Measurements from ENCODE around the gene SDF4.

The SDF4 gene

DNA sequence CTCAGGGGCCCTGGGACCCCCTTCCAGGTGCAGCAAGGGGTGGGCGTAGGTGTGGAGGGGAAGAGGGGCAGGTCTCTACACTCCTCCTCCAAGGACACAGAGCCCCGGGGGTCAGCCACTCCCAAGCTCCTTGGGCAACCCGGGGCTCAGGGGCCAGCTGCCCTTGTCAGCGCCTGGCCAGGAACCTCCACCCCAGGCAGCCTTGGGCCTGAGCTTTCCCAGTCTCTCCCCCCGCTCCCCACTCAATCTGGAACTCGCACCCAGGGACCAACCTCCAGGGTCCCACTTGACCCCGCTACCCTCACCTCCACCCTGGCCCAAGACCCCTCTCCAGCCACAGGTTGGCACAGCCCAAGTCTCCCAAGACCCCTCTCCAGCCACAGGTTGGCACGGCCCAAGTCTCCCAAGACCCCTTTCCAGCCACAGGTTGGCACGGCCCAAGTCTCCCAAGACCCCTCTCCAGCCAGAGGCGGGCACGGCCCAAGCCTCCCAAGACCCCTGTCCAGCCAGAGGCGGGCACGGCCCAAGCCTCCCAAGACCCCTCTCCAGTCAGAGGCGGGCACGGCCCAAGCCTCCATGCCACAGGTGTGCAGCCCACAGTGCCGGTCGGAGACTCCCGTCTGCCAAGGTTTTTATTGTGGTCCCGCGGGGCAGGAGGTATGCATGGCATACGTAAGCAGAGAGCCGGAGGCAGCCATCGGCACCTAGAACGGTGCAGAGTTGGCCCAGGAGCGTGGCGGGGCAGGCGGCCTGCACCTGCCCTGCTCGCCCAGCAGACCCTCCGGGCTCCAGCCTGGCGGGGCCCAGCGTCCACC is 20.9 kb downstream of the SDF4 start:
- DNase-seq = no peak

DNA sequence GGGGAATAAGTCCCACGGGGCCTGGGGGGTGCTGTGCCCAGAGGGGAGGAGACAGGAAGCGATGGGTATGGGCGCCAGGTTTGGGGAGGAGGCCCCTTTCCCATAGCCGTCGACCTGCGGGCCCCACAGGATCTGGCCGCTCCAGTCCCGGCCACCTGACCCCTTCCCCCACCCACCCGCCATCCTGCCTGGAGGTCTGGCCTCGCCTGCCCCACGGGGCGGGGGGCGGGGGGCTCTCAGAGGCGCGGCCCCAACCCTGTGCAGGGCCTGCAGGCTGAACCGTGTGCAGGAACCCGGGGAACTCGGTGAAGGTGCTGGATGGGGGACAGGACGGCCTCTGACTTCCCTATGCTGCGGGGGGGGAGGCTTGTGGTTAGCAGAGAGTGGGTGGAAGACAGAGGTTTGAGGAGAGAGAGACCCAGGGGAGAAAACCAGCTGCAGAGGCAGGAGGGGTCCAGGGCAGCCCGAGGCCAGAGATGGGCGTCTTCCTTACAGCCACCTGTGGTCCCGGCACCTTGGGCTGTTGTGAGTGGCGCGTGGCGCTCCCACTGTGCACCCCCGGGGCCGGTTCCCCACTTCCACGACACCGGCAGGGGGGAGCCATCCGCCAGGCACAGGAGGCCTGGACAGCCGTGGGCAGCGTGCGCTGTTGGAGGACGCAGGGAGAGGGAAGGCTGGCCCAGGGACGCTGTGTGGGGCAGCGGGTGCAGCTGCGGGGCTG is 22.9 kb downstream of the SDF4 start:
- DNase-seq = no peak

DNA sequence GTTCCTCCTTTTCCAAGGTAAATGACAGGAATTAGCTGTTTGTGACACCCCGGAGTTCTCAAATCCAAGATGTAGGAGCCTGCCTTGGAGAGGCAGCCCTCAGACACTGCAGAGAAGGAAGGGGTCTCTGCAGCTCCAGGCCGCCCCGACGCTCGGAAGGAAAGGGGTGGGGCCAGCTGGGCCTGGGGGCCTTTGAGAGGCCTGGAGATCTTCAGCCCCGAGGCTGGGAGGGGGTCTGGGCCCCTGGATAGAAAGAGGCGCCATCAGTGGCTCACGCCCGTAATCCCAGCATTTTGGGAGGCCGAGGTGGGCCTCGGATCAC is 24.3 kb downstream of the SDF4 start:
- DNase-seq = no peak

DNA sequence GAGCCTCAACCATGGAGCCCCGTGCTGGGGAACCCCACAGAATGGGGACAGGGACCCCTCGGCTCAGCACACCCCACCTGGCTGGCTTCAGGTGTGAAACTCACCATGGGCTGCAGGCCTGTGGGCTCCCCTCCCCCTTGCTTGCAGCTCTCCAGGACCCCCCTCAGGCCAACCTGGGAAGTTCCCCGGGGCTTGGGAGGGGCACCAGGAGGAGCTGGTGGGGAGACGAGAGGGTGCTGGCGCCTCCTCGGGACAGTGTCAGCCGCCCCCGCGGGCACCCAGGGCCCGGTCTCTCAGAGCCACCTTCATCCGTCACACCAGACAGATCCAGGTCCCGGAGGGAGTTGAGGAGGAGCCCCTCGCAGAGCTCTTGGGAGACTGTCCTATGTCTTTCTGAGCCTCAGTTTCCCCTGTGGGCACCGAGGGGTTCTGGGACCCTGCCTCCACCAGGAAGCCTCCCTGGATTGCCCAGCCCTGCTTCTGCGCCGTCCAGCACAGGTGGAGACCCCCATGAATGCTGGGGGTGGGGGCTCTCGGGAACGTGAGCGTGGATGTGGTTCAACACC is 24.8 kb downstream of the SDF4 start:
- no peak for DNase-seq

DNA sequence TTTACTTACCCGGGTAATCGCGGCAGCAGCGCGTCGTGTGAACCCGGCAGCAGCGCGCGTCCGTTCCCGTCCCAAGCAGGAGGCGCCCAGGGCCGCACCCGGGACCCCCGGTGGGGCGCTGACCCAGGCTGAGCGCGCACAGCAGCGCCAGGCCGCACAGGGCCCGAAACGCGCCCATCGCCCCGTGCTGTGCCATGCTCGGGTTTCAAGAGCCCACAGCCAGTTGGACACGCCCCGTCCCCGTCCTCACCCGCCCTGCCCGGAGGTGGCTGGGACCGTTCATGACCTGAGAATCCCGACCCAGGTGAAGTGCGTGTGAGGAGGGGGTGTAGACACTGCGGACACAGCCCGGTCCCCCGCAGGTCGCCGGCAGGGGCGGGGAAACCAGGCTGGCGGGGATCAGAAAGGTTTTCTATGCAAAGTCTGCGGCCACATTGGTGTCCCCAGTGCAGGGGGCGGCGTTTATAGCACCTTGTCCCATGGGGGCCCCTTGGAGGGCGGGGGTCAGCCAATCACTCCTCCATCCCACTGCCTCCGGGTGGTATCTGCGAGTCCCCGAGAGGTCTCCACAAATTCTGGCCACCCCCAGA is 25.3 kb downstream of the SDF4 start, which contains the start of gene TNFRSF18:
TSS of gene TNFRSF18 (minus strand) at position 217 of the 590 bp plus-strand sequence. CDS start at position 196, 21 bp downstream.
- DNase-seq = no peak

DNA sequence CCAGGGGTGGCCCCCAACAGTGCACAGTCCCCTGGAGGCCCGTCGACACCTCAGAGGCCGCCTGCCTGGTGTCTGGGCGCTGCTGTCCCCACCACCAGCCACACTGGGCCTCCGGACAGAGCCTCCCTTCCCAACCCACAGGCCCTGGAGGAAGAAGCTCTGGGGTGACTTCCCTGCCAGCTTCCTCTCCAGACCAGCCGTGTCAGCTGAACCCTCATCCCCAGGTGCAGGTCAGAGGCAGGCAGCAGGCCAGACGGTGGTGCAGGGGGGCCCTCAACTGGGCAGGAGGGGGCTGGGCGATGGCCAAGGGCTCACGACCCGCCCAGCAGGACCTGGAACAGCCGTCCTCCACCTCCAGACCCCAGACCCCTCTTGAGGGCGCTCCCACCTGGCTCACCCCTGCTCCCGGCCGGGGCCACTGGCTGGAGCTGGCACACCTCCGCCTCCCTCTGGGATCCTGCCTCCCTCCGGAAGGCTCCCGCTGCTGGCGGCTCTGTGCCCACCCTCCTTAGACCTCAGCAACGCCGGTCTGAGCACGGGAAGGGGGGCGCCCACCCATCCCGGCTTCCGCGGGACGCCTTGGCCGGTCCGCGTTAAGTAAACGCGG is 25.9 kb downstream of the SDF4 start:
- DNase-seq = no peak

DNA sequence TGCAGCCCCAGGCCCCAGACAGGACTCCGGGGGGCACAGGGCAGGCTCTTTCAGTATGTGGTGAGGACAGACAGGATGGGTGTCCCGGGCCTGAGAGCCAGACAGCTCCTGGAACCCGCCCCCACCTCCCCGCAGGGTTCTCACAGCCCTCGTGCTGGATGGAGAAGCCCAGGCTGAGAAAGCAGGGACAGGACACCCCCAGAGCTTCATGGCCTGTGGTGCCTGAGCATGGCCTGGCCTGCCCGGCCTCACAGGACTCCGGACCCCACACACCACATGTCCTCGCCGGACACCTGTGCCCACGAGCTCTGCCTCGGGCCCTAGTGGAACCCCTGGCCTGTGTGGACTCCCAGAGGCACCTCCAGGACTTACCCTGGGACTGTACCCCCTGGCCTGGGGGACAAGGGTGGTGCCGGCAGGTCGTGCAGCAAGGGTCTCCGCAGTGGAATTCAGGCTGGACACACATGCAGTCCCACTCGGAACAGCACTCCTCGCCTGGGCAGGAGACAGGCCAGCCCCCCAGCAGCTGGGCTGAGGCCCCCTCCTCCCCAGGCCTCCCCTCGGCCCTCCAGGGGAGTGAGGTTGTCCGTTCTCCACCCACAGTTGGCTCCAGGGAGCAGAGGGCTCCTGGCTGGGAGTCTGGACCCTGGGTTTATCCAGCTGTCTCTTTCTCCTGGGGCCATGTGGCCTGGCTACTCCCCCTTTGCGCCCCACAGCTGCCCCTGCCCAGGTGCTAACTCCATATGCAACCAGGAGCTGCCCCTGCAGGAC is 26.6 kb downstream of the SDF4 start:
- DNase-seq = no peak

DNA sequence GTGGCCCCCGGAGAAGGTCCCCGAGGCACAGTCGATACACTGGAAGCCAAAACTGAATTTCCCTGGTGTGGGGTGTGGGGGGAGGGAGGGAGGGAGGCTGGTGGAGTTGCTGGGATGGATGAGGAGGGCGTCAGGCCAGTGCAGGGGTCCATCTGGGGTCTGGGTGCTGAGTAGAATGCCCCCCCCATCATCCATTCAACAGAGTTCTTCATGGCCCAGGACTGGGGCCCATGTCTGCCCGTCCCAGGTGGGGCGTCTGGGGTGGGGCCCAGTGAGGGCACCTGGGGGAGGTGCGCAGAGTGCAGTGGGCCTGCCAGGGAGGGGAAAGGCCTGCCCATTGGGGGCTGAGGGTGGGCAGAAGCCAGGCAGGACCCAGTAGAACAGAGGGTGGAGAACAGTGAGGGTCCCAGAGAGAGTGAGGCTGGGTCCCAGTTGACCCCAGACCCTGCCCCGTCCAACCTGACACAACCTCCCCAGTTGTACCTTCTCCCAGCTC is 27.3 kb downstream of the SDF4 start:
- DNase-seq = no peak

DNA sequence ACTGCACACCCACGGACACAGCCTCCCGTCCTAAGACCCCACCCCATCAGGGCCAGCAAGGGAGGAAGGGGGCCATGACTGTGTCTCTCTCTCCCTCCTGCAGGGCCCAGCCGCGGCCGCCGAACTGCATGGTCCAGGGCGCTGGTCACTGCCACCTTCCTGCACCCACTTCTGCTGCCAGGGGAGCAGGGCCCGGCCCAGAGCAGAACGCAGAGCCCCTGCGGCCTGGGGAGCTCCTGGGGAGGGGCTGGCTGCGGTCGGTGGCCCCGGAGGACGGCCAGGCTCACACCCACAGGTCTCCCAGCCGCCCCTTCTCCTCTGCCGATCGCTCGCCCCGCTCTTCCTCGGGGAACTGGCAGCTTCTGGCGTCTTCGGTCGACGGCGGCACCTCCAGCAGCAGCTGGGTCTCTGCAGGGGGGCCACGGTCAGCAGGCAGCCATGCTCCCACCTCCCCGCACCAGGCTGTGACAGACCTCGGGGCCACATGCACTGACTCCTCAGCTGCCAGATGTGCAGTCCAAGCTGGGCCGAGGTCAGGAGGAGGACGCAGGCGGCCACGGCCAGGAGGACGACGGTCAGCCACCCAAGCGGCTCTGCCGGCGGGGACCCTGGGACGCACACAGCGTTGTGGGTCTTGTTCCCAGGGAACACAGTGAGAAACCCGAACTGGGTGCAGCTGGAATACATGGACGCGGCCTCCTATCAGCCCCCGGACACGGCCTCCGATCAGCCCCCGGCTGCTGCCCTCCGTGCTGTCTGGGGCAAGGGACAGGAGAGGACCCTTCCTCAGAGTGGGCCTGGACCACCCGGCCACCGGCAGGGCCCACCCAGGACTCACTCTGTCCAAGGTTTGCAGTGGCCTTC is 28.0 kb downstream of the SDF4 start:
- DNase-seq = no peak

DNA sequence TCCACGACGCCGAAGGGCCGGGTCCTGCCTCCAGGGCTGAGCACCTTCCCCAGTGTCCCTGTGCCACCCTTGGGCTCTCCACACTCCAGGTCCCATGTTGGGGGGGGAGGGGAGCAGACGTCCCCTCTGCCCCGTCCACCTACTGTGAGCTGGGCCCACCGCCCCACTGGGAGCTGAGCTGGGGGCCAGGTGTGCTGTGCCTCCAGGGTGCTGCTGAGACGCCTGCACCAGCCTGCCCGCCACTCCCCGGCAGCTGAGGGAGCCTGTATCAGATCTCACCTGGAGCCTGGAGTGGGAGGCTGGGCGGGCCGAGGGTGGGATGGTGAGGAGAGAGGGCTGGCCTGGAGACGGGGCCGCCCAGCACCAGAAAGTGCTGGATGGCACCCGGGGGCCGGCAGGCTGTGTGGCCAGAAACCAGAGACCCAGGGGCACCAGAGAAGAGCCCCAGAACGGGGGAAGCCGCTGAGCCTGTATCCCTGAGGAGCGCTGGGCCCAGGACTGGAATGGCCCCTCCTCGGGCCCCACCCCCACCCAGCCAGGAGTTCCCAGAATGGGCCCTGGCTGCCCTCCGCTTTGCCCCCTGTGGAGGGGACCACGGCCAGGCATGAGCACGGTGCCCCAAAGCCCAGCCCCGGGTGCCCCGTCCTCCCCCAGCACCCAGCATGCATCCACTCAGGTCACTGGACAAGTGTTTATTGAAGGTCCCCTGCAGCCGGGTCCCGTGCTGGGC is 28.8 kb downstream of the SDF4 start:
- DNase-seq = no peak

DNA sequence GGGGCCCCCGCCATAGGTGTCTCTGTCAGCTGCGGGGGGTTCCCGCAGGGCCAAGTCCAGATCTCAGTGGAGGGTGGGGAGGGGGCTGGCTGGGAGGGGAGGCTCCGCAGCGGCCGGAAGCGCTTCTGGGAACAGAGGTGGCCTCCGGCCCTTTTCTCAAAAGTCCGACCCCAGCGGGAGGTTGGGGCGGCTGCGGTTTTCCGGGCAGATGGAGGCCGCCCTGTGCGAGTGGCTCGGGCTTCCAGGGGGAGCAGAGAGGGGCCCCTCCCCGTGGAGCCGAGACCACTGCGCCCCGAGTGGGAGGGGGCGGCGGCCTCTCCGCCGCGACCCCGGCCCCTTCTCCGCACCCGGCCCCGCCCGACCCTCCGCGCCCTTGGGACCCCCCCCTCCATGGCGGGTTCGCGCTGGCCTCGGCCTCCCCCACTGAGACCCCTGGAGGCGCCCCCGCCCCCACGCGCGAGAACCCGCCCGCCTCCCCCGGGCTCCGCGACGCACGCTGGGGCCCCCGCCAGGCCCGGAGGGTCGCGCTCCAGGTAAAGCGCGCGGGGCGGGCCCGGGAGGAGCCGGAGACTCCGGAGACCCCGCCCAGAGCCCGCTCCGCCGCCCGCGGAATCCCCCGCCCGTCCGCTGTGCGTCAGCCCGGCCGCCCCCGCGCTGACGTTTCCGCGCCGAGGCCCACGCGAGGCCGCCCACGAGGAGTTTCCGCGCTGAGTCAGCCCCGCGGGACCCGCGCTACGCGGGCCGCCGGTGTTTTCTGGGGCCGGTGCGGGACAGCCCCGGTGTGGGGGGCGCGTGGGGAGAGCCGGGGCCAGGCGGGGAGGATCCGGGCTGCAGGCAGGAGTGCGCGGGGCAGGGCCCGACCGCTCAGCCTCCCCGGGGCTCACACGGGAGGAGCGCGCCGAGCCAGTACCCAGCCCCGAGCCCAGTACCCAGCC is 30.7 kb downstream of the SDF4 start:
- DNase-seq = no peak

DNA sequence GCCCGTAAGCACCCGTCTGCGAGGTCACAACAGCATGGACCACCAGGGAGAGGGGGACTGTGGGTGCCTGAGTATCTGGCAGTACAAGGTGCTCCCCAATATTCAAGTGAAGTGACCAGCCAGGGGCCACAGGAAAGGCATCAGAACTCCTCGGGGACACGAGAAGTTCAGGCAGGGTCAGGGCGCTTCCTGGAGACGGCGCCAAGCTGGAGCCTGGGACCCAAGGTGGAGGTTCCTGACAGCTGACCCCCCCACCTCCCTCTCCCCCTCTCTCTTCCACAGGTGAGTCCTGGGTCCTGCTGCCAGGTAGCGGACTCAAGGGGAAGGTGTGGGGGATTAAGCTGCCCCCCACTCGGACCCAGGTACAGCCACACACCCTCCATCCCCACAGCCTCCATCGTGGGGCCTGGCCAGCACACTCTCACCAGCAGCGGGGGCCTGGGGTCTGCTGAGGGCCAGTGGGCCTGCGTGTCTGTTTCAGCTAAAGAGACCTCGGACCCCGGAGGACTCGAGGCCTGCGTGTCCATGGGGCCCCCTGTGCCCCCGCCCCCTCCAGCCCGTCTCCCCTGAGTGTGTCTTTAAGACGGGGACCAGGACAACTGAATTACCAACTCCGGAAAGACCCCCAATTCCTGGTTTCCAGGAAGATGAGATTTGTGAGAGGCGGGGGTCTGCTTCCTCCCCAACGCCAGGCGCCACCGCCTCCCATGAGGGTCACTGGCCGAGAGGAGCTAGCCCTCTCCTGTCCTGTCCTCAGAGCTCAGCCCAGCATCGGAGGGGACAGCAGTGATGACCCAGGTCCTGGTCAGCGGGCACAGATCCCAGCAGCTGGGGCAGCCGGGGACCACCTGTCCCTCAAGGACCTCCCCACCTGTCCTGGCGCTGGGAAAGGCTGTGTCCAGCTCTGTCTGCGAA is 31.6 kb downstream of the SDF4 start:
- DNase-seq = no peak

DNA sequence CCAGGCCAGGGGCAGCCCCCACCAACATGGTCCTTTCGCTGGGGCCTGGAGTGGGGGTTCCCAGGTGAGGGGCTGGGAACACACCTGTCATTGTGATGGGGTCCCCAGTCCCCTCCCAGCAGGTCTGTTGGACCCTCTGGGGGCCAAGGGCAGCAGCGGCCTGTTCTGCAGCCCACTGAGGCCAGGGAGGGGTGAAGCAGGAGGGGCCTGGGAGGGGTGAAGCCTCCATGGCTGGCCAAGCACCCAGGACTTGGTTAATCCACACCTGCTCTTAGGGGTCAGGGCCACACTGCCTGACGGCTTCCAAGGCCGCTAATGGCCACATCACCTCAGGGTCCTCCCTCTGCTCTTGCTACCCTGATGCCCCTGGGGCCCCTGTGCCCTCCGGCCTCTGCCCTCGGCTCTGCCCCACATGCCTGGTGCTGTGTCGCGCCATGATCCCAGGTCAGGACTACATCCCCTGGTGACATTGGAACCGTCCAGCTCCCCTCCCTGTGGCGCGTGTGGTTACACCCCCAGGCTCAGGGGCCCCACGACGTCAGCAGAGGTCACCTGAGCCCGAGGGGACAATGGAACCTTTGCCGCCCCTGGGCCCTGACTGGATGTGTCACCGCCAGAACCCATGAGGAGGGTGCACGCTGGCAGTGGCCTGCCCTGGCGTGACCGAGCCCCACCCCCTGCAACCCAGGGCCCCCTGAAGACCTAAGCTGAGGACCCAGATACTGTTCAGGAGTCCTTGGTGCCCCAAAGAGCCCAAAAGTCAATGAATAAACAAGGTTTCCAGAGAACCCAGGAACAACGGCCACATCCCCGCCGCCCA is 32.5 kb downstream of the SDF4 start:
- no peak for DNase-seq

DNA sequence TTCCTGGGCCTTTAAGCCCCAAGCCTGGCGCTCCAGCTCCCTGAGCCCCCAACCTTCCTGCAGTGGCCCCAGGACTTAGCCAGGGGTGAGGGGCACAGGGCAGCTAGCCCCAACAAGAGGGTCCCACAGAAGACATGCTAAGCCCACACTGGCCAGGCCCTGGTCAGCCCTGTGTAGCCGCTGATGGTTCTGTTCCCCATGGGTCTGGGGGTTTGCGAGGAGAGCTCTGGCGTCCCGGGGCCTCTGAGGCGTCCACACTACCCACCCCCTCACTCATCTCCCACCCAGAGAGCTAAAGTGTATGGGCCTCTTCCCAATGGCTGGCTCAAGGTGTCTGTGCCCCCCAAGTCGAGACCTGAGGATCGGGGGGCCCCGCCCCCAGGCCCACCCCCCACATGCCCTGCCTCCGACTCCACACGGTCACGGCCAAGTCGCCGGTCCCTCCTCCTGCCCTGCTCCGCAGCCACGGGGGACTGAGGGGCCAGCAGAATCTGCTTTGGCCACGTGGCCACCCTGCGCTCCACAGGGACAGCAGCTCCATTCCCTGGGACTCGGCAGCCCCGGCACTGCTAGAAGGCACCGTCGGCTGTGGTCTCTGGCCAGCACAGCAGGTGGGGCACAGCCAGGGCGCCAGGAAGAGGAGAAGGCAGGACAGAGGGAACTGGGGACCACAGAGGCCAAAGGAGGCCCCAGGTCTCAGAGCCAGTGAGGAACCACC is 33.2 kb downstream of the SDF4 start:
- no peak for DNase-seq

DNA sequence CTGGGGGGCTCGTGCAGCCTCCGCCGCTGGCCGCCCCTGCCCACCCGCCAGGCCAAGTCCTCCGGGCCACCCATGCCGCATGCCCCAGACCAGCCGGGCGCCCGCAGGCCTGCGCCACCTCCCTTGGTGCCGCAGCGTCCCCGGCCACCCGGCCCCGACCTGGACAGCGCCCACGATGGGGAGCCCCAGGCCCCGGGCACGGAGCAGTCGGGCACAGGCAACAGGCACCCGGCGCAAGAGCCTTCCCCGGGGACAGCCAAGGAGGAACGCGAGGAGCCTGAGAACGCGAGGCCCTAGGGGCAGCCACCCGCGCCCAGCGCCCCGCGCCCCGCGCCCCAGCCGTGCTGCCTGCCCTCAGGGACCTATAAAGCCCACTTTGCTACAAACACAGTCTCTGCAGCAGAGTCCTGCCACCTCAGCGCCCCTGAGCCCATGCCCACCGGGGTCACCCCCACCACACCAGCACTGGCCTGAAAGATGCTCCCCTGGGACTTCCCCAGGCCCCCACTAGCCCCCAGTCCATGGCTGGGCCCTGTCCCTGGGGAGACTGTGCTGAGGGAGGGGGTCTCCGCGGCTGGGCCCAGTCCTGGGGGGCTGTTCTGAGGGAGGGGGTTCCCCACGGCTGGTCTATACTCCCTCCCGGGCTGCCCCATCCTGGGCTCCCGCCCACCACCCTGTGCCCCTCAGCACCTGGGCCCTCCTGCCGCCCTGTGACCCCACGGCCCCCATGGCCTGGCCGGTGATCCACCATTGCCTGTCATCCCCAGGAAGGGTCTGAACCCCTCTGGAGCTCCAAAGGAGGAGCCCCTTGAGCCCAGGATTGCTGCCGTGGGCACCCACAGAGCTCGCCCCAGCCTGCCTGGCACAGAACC is 34.0 kb downstream of the SDF4 start:
- no peak for DNase-seq

DNA sequence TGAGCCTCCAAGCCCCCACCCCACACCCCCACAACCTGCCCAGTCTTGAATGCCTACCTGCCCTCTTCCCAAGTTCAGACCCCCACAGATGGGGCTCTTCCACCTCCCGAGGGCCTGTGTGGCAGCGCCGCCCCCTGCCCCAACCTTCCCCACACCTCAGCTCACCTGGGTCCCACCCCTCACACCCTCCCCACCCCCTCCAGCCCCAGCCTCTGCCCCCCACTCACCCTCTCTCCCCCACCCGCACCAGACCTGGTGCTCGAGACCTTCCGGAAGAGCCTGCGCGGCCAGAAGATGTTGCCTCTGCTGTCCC is 34.7 kb downstream of the SDF4 start:
- no peak for DNase-seq
